Myometrial cell (primary cell): Measurements from ENCODE around the gene TMEFF1. TPM values are rescaled to one million over a fixed set of nuclear protein-coding genes. Genes with fewer than 3 reads are reported as not detected.

Experiments used
- total RNA-seq: library from RNA; depleted of rRNA; stranded (reverse); fragments of >200 nt; gene quantifications from 2 replicates; pipeline ENCODE4 v1.2.3, GENCODE V29; 2015

Gene TMEFF1, protein sequence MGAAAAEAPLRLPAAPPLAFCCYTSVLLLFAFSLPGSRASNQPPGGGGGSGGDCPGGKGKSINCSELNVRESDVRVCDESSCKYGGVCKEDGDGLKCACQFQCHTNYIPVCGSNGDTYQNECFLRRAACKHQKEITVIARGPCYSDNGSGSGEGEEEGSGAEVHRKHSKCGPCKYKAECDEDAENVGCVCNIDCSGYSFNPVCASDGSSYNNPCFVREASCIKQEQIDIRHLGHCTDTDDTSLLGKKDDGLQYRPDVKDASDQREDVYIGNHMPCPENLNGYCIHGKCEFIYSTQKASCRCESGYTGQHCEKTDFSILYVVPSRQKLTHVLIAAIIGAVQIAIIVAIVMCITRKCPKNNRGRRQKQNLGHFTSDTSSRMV
- total RNA-seq, result under 0.01 TPM in 2 replicates

GRCh38 chr9:100472788-100473275 is at the start of gene TMEFF1:
Gene TMEFF1 (plus strand): TSS chr9:100473149. CDS start chr9:100473545, 396 bp downstream.

DNA sequence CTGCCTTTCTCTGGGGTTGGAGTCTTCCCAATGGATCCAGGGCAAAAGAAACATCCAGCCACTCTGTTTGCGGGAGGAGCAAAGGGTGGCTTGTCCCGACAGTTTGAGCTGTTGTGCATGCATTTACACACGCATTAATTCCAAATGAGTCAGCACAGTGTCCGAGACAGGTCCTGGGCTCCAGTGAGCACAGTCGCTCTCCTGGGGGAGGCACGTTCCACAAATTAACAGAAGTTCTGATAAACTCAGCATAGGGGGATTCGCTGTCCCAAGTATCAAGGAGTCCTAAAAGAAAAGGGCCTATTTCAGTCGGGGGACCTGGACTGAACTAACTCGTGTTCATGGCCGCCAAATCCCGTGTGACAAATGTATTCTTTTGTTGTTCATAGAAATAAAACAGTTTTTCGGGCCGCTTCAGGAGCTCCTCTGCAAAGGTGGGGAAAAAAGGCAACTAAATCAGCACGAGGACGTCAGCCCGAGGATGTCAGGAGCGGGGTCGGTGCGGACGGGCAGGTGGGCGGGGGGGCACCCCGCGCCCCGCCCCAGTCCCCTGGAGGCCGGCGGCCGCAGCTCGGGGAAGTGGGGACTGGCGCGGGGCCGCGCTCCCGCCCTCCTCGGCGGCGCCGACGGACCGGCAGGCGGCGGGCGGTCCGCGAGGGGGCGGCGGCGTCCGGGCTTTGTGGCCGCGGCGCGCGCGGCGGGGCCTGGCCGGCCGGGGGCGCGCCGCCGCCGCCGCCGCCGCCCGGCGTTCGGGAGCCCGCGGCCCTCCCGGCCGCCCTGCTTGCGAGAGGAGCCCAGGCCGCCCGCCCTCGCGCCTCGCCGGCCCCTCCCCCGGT is 46.2 kb upstream of the TMEFF1 start, which contains the start of gene MSANTD3:
Gene MSANTD3 (plus strand): TSS at position 614 of the 836 bp plus-strand sequence. CDS start 14,796 bp downstream, outside the sequence.

GRCh38 chr9:100577776-100578448 is 105.0 kb downstream of the TMEFF1 start, which contains the start of gene CAVIN4:
Gene CAVIN4 (plus strand): TSS chr9:100578079. CDS start chr9:100578144, 65 bp downstream.

Other genes with a start within 250 kb of the TMEFF1 start
- 25.9 and 26.1 TPM in 2 replicates for gene TEX10, start 120.2 kb upstream of the TMEFF1 start, total RNA-seq
- 41.2 and 44.5 TPM in 2 replicates for gene MSANTD3, start 46.0 kb upstream of the TMEFF1 start, total RNA-seq
- gene CAVIN4, start 104.9 kb downstream of the TMEFF1 start, total RNA-seq, result not detected in 2 replicates